Body of pancreas (tissue), 4 donors: ENCODE results near the gene PLA2G4D. TPM values are rescaled to one million over a fixed set of nuclear protein-coding genes. Genes with fewer than 3 reads are reported as not detected.

Source experiments
- ATAC-seq: fragments of 150-250 bp; one replicate; pipeline ENCODE4 v1.9.1; 2016
- DNase-seq, 4 donors: peaks; one replicate each; pipeline ENCODE4 v3.0.0-alpha.2; 2019
- H3K27ac ChIP-seq, 4 donors: fragments of 200-600 bp; sonication (generic); 1 replicate in 3 of 4; 2 replicates in 1 of 4; pipeline versions ENCODE4 v1.5.1 to v1.6.1; 2016 to 2019; ENCODE audit warnings: mild to moderate bottlenecking in 1 of 4, mixed read lengths in 1 of 4, moderate library complexity in 1 of 4
- H3K27me3 ChIP-seq, 2 donors: fragments of 200-600 bp; sonication (generic); one replicate each; pipeline ENCODE4 v1.6.0; 2016; ENCODE audit warnings: mild to moderate bottlenecking in 1 of 2
- H3K36me3 ChIP-seq, 2 donors: fragments of 200-600 bp; sonication (generic); replicated peaks in 1 of 2; 2 replicates each; pipeline ENCODE4 v1.5.1; 2016; ENCODE audit warnings: low read depth in 2 of 2; ENCODE audit not compliant: insufficient read depth in 1 of 2
- H3K4me1 ChIP-seq: fragments of 200-600 bp; sonication (generic); one replicate; pipeline ENCODE4 v1.6.0; 2016
- H3K4me3 ChIP-seq, 2 donors: fragments of 200-600 bp; sonication (generic); 1 replicate in 1 of 2; 2 replicates in 1 of 2; pipeline ENCODE4 v1.5.1; 2016 to 2019
- H3K9me3 ChIP-seq, 3 donors: fragments of 200-600 bp; sonication (generic); 1 replicate in 2 of 3; 2 replicates in 1 of 3; pipeline ENCODE4 v1.5.1; 2016
- CTCF ChIP-seq, 7 experiments: fragments of 450-650 bp in 4 of 7; fragments of 200-600 bp in 3 of 7; sonication (generic) in 3 of 7; IDR thresholded peaks; one replicate each; pipeline ENCODE4 v1.5.1; 2016 to 2019; ENCODE audit warnings: antibody characterized with exemption in 7 of 7
- POLR2A ChIP-seq, 3 donors: fragments of 450-650 bp; IDR thresholded peaks; one replicate each; pipeline ENCODE4 v1.6.1; 2016; ENCODE audit warnings: antibody characterized with exemption in 3 of 3, mild to moderate bottlenecking in 2 of 3
- WGBS, 2 donors: methylation state at CpG; one replicate each; pipeline ENCODE4 v1.1.5; 2017; 5-methylcytosine and 5-hydroxymethylcytosine counted together
- intact Hi-C: fragments of 100-400 bp; cut with DNase I; formaldehyde crosslinking; loops from one replicate; pipeline ENCODE4 v1.15.1; 2023
- total RNA-seq, 2 donors: library from RNA; depleted of rRNA; stranded (reverse); fragments of >200 nt; gene quantifications; one replicate each; pipeline ENCODE4 v1.1.0, GENCODE V29; 2016

The PLA2G4D gene
- total RNA-seq, 2 donors from 2014 or later, result not detected

- Histone ChIP-seq H3K4me1 (peaks cover 36% of the 10 kb centered on the region), H3K27ac (peak overlapping the region; percentile 19 to 63 (median 30)), H3K4me3 (no peak overlapping the region), H3K36me3 (no peaks in the 10 kb centered on the region), H3K9me3 (no peaks in the 10 kb centered on the region), H3K27me3 (no peaks in the 10 kb centered on the region)
- no peak for ATAC-seq
- no peak for DNase-seq
- no peak for TF ChIP-seq CTCF (IDR thresholded peaks at IDR 0.05)
- WGBS, 2 donors, result 70 to 78% methylated on average over 4 of the region's 4 CpGs
- intact Hi-C loops, result loop anchor here (5.0 kb wide), 1 partner anchor 68 kb away; no protein-coding TSS in a partner anchor
Observed at GRCh38 chr15:42060477-42060763, 33.9 kb downstream of the PLA2G4D start.

GRCh38 chr15:42059661-42060476, 34.5 kb downstream of the PLA2G4D start:
- DNase-seq (peak; percentile 57 to 78 (median 73)), ATAC-seq (peak; percentile 23)
- Histone ChIP-seq H3K27ac (peak overlapping the region in 3 of 4 donors; percentile 19 to 63 (median 22)), H3K36me3 (no peaks in the 10 kb centered on the region), H3K27me3 (no peaks in the 10 kb centered on the region), H3K4me3 (no peak overlapping the region), H3K4me1 (peaks cover 36% of the 10 kb centered on the region), H3K9me3 (no peaks in the 10 kb centered on the region)
- WGBS, 2 donors, result 24 to 41% methylated on average over 14 of the region's 14 CpGs
- TF ChIP-seq POLR2A (IDR thresholded peaks at IDR 0.05) (no peak), CTCF (IDR thresholded peaks at IDR 0.05) (peak; percentile 75 to 95 (median 89))
- intact Hi-C loops, result loop anchor here (5.0 kb wide), 1 partner anchor 68 kb away; no protein-coding TSS in a partner anchor

- TF ChIP-seq POLR2A (IDR thresholded peaks at IDR 0.05), result no peak
- TF ChIP-seq CTCF (IDR thresholded peaks at IDR 0.05), result no peak
- intact Hi-C loops, result no loop called here
- no peaks in the 10 kb centered on the region for H3K36me3 ChIP-seq
- WGBS, 2 donors, result 59 to 63% methylated on average over 3 of the region's 3 CpGs
- no peak for DNase-seq
- H3K27me3 ChIP-seq, result no peaks in the 10 kb centered on the region
- no peak for ATAC-seq
- H3K9me3 ChIP-seq, result no peaks in the 10 kb centered on the region
- no peak overlapping the region for H3K4me3 ChIP-seq
- no peak overlapping the region for H3K27ac ChIP-seq
- peaks cover 45% of the 10 kb centered on the region for H3K4me1 ChIP-seq
Observed at GRCh38 chr15:42058791-42059190, 35.6 kb downstream of the PLA2G4D start.

- Histone ChIP-seq H3K27ac (peak overlapping the region; percentile 55 to 83 (median 80)), H3K36me3 (no peaks in the 10 kb centered on the region), H3K4me1 (peaks cover 53% of the 10 kb centered on the region), H3K4me3 (no peak overlapping the region), H3K9me3 (no peaks in the 10 kb centered on the region), H3K27me3 (no peaks in the 10 kb centered on the region)
- ATAC-seq (no peak), DNase-seq (no peak)
- intact Hi-C loops, result no loop called here
- 73 to 77% methylated on average over 6 of the region's 6 CpGs for WGBS, 2 donors
- no peak for TF ChIP-seq POLR2A (IDR thresholded peaks at IDR 0.05)
- no peak for TF ChIP-seq CTCF (IDR thresholded peaks at IDR 0.05)
Observed at GRCh38 chr15:42057799-42058646, 36.3 kb downstream of the PLA2G4D start.
